GM23248 (cell line): ENCODE results near the gene PARD3B. TPM values are rescaled to one million over a fixed set of nuclear protein-coding genes. Genes with fewer than 3 reads are reported as not detected.

Experiments
- DNase-seq: peaks from one replicate; pipeline ENCODE4 v3.0.0-alpha.2; 2015
- H2AFZ ChIP-seq: fragments of 200-600 bp; sonication (generic); 2 replicates; pipeline ENCODE4 v1.6.1; 2016; ENCODE audit warnings: antibody characterized with exemption
- H3F3A ChIP-seq: fragments of 200-600 bp; sonication (generic); 2 replicates; pipeline ENCODE4 v1.6.1; 2016; ENCODE audit warnings: mild to moderate bottlenecking, antibody characterized with exemption, mixed run types; ENCODE audit not compliant: insufficient read depth
- H3K27ac ChIP-seq: fragments of 200-600 bp; sonication (generic); 2 replicates; pipeline ENCODE4 v1.5.1; 2016; ENCODE audit warnings: mild to moderate bottlenecking
- H3K27me3 ChIP-seq: fragments of 200-600 bp; sonication (generic); replicated peaks from 2 replicates; pipeline ENCODE4 v1.6.1; 2016; ENCODE audit warnings: mild to moderate bottlenecking; ENCODE audit not compliant: insufficient read depth
- H3K36me3 ChIP-seq: fragments of 200-600 bp; sonication (generic); 2 replicates; pipeline ENCODE4 v1.6.1; 2016; ENCODE audit warnings: low read depth, mild to moderate bottlenecking
- H3K4me1 ChIP-seq: fragments of 200-600 bp; sonication (generic); 2 replicates; pipeline ENCODE4 v1.6.1; 2016; ENCODE audit warnings: mild to moderate bottlenecking; ENCODE audit not compliant: insufficient read depth
- H3K4me2 ChIP-seq: fragments of 200-600 bp; sonication (generic); one replicate; pipeline ENCODE4 v1.6.1; 2016; ENCODE audit warnings: mild to moderate bottlenecking; ENCODE audit not compliant: unreplicated experiment
- H3K4me3 ChIP-seq: fragments of 200-600 bp; sonication (generic); 2 replicates; pipeline ENCODE4 v1.5.1; 2016; ENCODE audit warnings: mild to moderate bottlenecking
- H3K79me2 ChIP-seq: fragments of 200-600 bp; sonication (generic); 2 replicates; pipeline ENCODE4 v1.6.1; 2016; ENCODE audit warnings: mild to moderate bottlenecking; ENCODE audit not compliant: insufficient read depth
- H3K9ac ChIP-seq: fragments of 200-600 bp; sonication (generic); 2 replicates; pipeline ENCODE4 v1.6.1; 2016; ENCODE audit warnings: mild to moderate bottlenecking
- H3K9me2 ChIP-seq: fragments of 200-600 bp; sonication (generic); 2 replicates; pipeline ENCODE4 v1.6.1; 2016; ENCODE audit warnings: mixed run types, mild to moderate bottlenecking, moderate library complexity; ENCODE audit not compliant: insufficient read depth
- H3K9me3 ChIP-seq: fragments of 200-600 bp; sonication (generic); one replicate; pipeline ENCODE4 v1.6.1; 2017; ENCODE audit warnings: low read depth
- H4K20me1 ChIP-seq: fragments of 200-600 bp; sonication (generic); 2 replicates; pipeline ENCODE4 v1.6.0; 2016; ENCODE audit not compliant: insufficient read depth
- EZH2 ChIP-seq: fragments of 200-600 bp; sonication (generic); IDR thresholded peaks from 2 replicates; pipeline ENCODE4 v1.6.1; 2018; ENCODE audit warnings: antibody characterized with exemption, mild to moderate bottlenecking; ENCODE audit not compliant: insufficient read depth, poor library complexity, severe bottlenecking
- EZH2phosphoT487 ChIP-seq: fragments of 200-600 bp; sonication (generic); IDR thresholded peaks from 2 replicates; pipeline ENCODE4 v1.6.1; 2018; ENCODE audit warnings: antibody characterized with exemption, moderate library complexity, mild to moderate bottlenecking, low read depth; ENCODE audit not compliant: insufficient read depth
- WGBS, 2 experiments: methylation state at CpG; one replicate each; pipeline ENCODE4 v1.1.6; 2015 to 2017; ENCODE audit warnings: low lambda C conversion rate in 2 of 2, low coverage in 1 of 2; ENCODE audit errors: missing lambda C conversion rate in 2 of 2; 5-methylcytosine and 5-hydroxymethylcytosine counted together
- in situ Hi-C: fragments of 300-500 bp; cut with MboI; formaldehyde crosslinking; loops from 2 replicates; pipeline ENCODE4 v1.15.0; 2020
- polyA plus RNA-seq: library from polyadenylated mRNA; unstranded; fragments of >200 nt; fragmentation: Nextera tagmentation; extraction: Ambion mirVana; gene quantifications from 2 replicates; pipeline ENCODE4 v1.2.1, GENCODE V29; 2016
- total RNA-seq: library from RNA; depleted of rRNA; stranded (reverse); fragments of >200 nt; shearing (Covaris generic); gene quantifications from 2 replicates; pipeline ENCODE4 v1.2.3, GENCODE V29; 2014

Gene PARD3B
- total and polyA plus RNA-seq, 2 experiments from 2014 or later = 2.5 to 6.9 TPM

DNA sequence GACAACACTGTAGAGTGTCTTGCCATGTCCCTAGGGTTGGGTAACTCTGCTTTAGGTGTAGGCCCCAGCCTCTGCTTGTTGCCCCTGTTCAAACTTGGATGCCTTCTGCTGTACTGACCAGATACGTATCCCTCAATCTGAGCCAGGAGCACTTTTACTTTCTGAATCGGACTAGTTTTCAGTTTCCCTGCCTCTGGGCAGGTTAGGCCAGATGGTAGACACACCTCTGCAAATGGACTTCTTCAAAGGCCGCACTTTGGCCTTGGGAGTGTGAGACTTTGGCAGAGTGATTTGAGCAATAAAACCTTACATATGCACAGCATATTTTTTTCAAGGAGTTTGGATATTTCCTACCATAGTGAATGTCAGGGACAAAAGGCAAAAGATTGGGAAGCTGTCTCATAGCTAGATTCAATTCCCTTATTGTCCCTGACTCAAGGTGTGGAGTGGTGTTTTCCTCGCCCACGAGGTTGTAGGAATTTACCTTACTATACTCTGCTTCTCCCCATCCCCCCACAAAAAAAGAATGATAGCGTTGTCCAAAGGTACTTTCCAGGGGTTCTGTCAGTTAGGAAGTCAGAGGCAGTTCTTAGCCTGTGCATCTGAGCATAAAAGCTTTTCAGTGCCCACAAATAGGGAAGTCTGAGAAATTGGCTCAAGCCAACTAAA lies 15.3 kb upstream of the PARD3B start:
- WGBS, 2 experiments = 75 to 77% methylated on average over 6 of the region's 6 CpGs
- no peaks in the 10 kb centered on the region for H3K36me3 ChIP-seq
- no peaks in the 10 kb centered on the region for H3K9me2 ChIP-seq
- no peaks in the 10 kb centered on the region for H3K9me3 ChIP-seq
- H3K27me3 ChIP-seq = no peaks in the 10 kb centered on the region
- H3K79me2 ChIP-seq = no peaks in the 10 kb centered on the region
- H3K4me3 ChIP-seq = no peak overlapping the region
- H3K9ac ChIP-seq = no peak overlapping the region
- 0 out of 2 replicates have a peak, but pooled peaks cover 4% of the 10 kb centered on the region for H3F3A ChIP-seq
- H2AFZ ChIP-seq = no peak overlapping the region
- H3K27ac ChIP-seq = no peak overlapping the region
- in situ Hi-C loops = loop anchor here (25.0 kb wide), 1 partner anchor 193 kb away; no protein-coding TSS in a partner anchor
- no peak for DNase-seq
- no peaks in the 10 kb centered on the region for H4K20me1 ChIP-seq
- no peak overlapping the region for H3K4me2 ChIP-seq
- TF ChIP-seq EZH2phosphoT487 = no peak
- no peak for TF ChIP-seq EZH2
- H3K4me1 ChIP-seq = peaks cover 10% of the 10 kb centered on the region

DNA sequence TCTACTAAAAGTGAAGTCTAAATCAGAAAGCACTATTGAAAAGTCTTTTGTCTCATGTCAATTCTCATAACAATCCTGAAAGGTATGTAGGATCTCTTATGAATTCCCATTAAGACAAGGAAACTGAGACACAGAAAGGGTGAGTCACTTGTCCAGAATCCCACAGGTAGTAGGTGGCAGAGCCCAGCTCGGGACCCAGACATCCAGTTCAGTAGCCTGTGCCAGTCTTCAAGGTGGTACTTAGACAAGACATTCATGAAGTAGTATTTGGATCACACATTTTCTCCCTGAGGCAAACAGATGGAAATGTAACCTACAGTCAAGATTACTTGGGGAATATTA lies 14.8 kb upstream of the PARD3B start:
- H3F3A ChIP-seq = 0 out of 2 replicates have a peak, but pooled peaks cover 4% of the 10 kb centered on the region
- no peaks in the 10 kb centered on the region for H3K36me3 ChIP-seq
- H4K20me1 ChIP-seq = no peaks in the 10 kb centered on the region
- no peak overlapping the region for H3K9ac ChIP-seq
- H3K9me3 ChIP-seq = no peaks in the 10 kb centered on the region
- H3K27me3 ChIP-seq = no peaks in the 10 kb centered on the region
- H2AFZ ChIP-seq = no peak overlapping the region
- no peak for TF ChIP-seq EZH2phosphoT487
- no peak for TF ChIP-seq EZH2
- H3K4me3 ChIP-seq = no peak overlapping the region
- in situ Hi-C loops = loop anchor here (25.0 kb wide), 1 partner anchor 193 kb away; no protein-coding TSS in a partner anchor
- H3K4me1 ChIP-seq = peaks cover 10% of the 10 kb centered on the region
- WGBS, 2 experiments = 95 to 100% methylated on average over 1 of the region's 1 CpG
- no peak overlapping the region for H3K27ac ChIP-seq
- no peaks in the 10 kb centered on the region for H3K9me2 ChIP-seq
- no peak overlapping the region for H3K4me2 ChIP-seq
- no peaks in the 10 kb centered on the region for H3K79me2 ChIP-seq
- DNase-seq = no peak

DNA sequence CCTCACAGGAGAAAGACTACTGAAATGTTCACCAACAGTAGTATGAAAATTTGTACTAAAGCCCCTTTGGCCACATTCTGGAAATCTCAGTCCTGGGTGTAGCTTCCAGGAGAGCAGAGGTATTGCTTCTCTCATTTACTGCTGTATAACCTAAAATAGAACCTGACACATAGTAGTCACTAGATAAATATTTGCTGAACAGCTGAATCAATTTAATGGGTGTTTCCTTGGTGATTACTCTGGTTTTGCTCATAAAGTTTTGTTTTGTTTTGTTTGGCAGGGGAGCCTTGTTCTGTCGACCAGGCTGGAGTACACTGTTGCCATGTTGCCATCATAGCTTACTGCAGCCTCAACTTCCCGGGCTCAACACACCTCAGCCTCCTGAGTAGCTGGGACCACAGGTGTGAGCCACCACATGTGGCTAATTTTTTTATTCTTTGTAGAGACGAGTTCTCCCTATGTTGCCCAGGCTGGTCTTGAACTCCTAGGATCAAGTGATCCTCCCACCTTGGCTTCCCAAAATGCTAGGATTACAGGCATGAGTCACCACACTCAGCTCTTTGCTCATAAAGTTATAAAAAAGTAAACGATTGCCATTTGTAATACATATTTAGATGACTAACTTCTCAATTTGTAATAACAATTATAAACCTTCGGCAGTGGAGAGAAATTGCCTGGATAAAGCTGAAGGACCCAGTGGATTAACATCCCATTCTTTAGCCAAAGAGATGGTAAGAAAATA lies 11.5 kb upstream of the PARD3B start:
- no peaks in the 10 kb centered on the region for H3K27me3 ChIP-seq
- H3F3A ChIP-seq = peaks cover 15% of the 10 kb centered on the region
- H3K4me1 ChIP-seq = peaks cover 21% of the 10 kb centered on the region
- no peak overlapping the region for H3K9ac ChIP-seq
- in situ Hi-C loops = loop anchor here (25.0 kb wide), 1 partner anchor 196 kb away; no protein-coding TSS in a partner anchor
- no peak overlapping the region for H3K4me3 ChIP-seq
- TF ChIP-seq EZH2 (no peak), EZH2phosphoT487 (no peak)
- no peaks in the 10 kb centered on the region for H3K79me2 ChIP-seq
- WGBS, 2 experiments = 14 to 18% methylated on average over 5 of the region's 5 CpGs
- peak overlapping the region; percentile 48 for H3K4me2 ChIP-seq
- no peaks in the 10 kb centered on the region for H3K36me3 ChIP-seq
- no peak overlapping the region for H3K27ac ChIP-seq
- no peak overlapping the region for H2AFZ ChIP-seq
- DNase-seq = peak; percentile 63
- no peaks in the 10 kb centered on the region for H3K9me2 ChIP-seq
- no peaks in the 10 kb centered on the region for H3K9me3 ChIP-seq
- H4K20me1 ChIP-seq = no peaks in the 10 kb centered on the region

DNA sequence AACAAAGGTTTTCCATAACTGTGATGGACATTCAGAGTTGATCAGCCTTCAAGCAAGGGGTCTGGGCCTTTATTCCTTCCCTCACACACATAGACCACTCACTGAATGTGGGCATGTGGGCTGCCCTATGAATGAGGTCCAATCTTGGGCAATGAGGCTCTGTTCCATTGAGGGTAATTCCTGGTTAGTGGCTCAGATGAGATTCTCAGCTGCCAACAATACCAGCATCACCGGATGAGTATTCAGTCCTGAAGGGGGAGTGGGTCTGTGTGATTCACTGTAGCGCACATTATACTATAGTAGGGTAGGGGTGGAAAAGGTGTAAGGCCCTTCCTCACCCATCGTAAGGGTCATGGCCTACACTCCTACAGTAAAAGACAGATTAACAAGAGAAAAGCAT lies 9.9 kb upstream of the PARD3B start:
- no peaks in the 10 kb centered on the region for H3K9me3 ChIP-seq
- H4K20me1 ChIP-seq = no peaks in the 10 kb centered on the region
- no peak for TF ChIP-seq EZH2phosphoT487
- no peak for TF ChIP-seq EZH2
- H3K79me2 ChIP-seq = no peaks in the 10 kb centered on the region
- no peaks in the 10 kb centered on the region for H3K9me2 ChIP-seq
- no peak for DNase-seq
- H3K27me3 ChIP-seq = no peaks in the 10 kb centered on the region
- H3K4me1 ChIP-seq = peaks cover 28% of the 10 kb centered on the region
- in situ Hi-C loops = loop anchor here (25.0 kb wide), 1 partner anchor 198 kb away; no protein-coding TSS in a partner anchor
- no peak overlapping the region for H3K4me3 ChIP-seq
- H3K27ac ChIP-seq = no peak overlapping the region
- H3K36me3 ChIP-seq = no peaks in the 10 kb centered on the region
- 91 to 97% methylated on average over 3 of the region's 3 CpGs for WGBS, 2 experiments
- H3K9ac ChIP-seq = no peak overlapping the region
- H2AFZ ChIP-seq = no peak overlapping the region
- H3F3A ChIP-seq = peaks cover 22% of the 10 kb centered on the region
- no peak overlapping the region for H3K4me2 ChIP-seq
